Liver (tissue), 9 donors: Measurements from ENCODE around the gene LUC7L3. TPM values are rescaled to one million over a fixed set of nuclear protein-coding genes. Genes with fewer than 3 reads are reported as not detected.
A peak's percentile ranks its signal among the peaks of the same experiment; 100 is the strongest.

Experiments
- DNase-seq: peaks from one replicate; pipeline ENCODE4 v3.0.0-alpha.2; 2017; ENCODE audit warnings: low spot score
- H3K27ac ChIP-seq, 2 donors: one replicate each; pipeline ENCODE4 v1.7.0; 2013; ENCODE audit warnings: inconsistent platforms in 2 of 2, low read length in 2 of 2, control low read depth in 1 of 2, low read depth in 1 of 2, mild to moderate bottlenecking in 1 of 2
- H3K27me3 ChIP-seq, 4 donors: one replicate each; pipeline versions ENCODE4 v1.6.1 to v1.7.0; 2013; ENCODE audit warnings: low read length in 3 of 4, inconsistent platforms in 1 of 4, mild to moderate bottlenecking in 1 of 4, moderate library complexity in 1 of 4; ENCODE audit not compliant: control insufficient read depth in 4 of 4, insufficient read depth in 4 of 4
- H3K36me3 ChIP-seq, 4 donors: one replicate each; pipeline versions ENCODE4 v1.6.1 to v1.7.0; 2013; ENCODE audit warnings: low read length in 3 of 4, mild to moderate bottlenecking in 3 of 4, low read depth in 1 of 4, moderate library complexity in 1 of 4; ENCODE audit not compliant: control insufficient read depth in 4 of 4, insufficient read depth in 3 of 4
- H3K4me1 ChIP-seq, 4 donors: one replicate each; pipeline versions ENCODE4 v1.6.1 to v1.7.0; 2013; ENCODE audit warnings: low read length in 3 of 4, mild to moderate bottlenecking in 3 of 4, moderate library complexity in 1 of 4; ENCODE audit not compliant: control insufficient read depth in 4 of 4, insufficient read depth in 4 of 4
- H3K4me3 ChIP-seq, 3 donors: one replicate each; pipeline versions ENCODE4 v1.6.1 to v1.7.0; 2013; ENCODE audit warnings: low read length in 3 of 3, control low read depth in 1 of 3, low read depth in 1 of 3, mild to moderate bottlenecking in 1 of 3
- H3K9ac ChIP-seq, 2 donors: one replicate each; pipeline ENCODE4 v1.7.0; 2013; ENCODE audit warnings: low read length in 2 of 2, mild to moderate bottlenecking in 2 of 2, moderate library complexity in 2 of 2, control low read depth in 1 of 2, low read depth in 1 of 2
- H3K9me3 ChIP-seq, 4 donors: one replicate each; pipeline versions ENCODE4 v1.6.1 to v1.7.0; 2013; ENCODE audit warnings: low read length in 3 of 4; ENCODE audit not compliant: control insufficient read depth in 4 of 4
- ATF3 ChIP-seq: IDR thresholded peaks from 2 replicates; pipeline ENCODE4 v1.6.1; 2016; ENCODE audit warnings: antibody characterized with exemption
- CTCF ChIP-seq: fragments of 150-350 bp; IDR thresholded peaks from 2 replicates; pipeline ENCODE4 v1.5.1; 2017; ENCODE audit warnings: improper control_type of control experiment, low read depth, low read length; ENCODE audit not compliant: missing input control
- EGR1 ChIP-seq, 2 donors: IDR thresholded peaks; 2 replicates each; pipeline ENCODE4 v1.6.1; 2016 to 2018; ENCODE audit warnings: antibody characterized with exemption in 2 of 2, low read depth in 2 of 2
- FOXA1 ChIP-seq: IDR thresholded peaks from 2 replicates; pipeline ENCODE4 v1.6.1; 2016; ENCODE audit warnings: antibody characterized with exemption
- FOXA2 ChIP-seq: IDR thresholded peaks from 2 replicates; pipeline ENCODE4 v1.6.1; 2016; ENCODE audit warnings: antibody characterized with exemption
- GABPA ChIP-seq, 2 donors: IDR thresholded peaks in 1 of 2; conservative IDR thresholded peaks in 1 of 2; 2 replicates each; pipeline ENCODE4 v1.6.1; 2016; ENCODE audit warnings: antibody characterized with exemption in 2 of 2, mild to moderate bottlenecking in 1 of 2, moderate library complexity in 1 of 2
- HNF4A ChIP-seq, 2 donors: conservative IDR thresholded peaks; 2 replicates each; pipeline ENCODE4 v1.6.1; 2016; ENCODE audit warnings: antibody characterized with exemption in 2 of 2, mild to moderate bottlenecking in 2 of 2
- HNF4G ChIP-seq: IDR thresholded peaks from 2 replicates; pipeline ENCODE4 v1.6.1; 2016; ENCODE audit warnings: antibody characterized with exemption
- JUND ChIP-seq, 2 donors: IDR thresholded peaks; 2 replicates each; pipeline ENCODE4 v1.6.1; 2016; ENCODE audit warnings: antibody characterized with exemption in 2 of 2
- MAX ChIP-seq: IDR thresholded peaks from 2 replicates; pipeline ENCODE4 v1.6.1; 2016; ENCODE audit warnings: antibody characterized with exemption
- NR2F2 ChIP-seq: IDR thresholded peaks from 2 replicates; pipeline ENCODE4 v1.6.1; 2016; ENCODE audit warnings: antibody characterized with exemption
- RAD21 ChIP-seq, 2 donors: IDR thresholded peaks; 2 replicates each; pipeline ENCODE4 v1.6.1; 2016; ENCODE audit warnings: antibody characterized with exemption in 2 of 2, mild to moderate bottlenecking in 2 of 2
- REST ChIP-seq: IDR thresholded peaks from 2 replicates; pipeline ENCODE4 v1.6.1; 2016; ENCODE audit warnings: antibody characterized with exemption, mild to moderate bottlenecking
- RXRA ChIP-seq, 2 donors: IDR thresholded peaks; 2 replicates each; pipeline ENCODE4 v1.6.1; 2017 to 2018; ENCODE audit warnings: antibody characterized with exemption in 2 of 2, mild to moderate bottlenecking in 1 of 2
- SP1 ChIP-seq: IDR thresholded peaks from 2 replicates; pipeline ENCODE4 v1.6.1; 2018; ENCODE audit warnings: antibody characterized with exemption, mild to moderate bottlenecking
- TAF1 ChIP-seq: conservative IDR thresholded peaks from 2 replicates; pipeline ENCODE4 v1.6.1; 2016; ENCODE audit warnings: antibody characterized with exemption, mild to moderate bottlenecking
- YY1 ChIP-seq: IDR thresholded peaks from 2 replicates; pipeline ENCODE4 v1.6.1; 2016; ENCODE audit warnings: antibody characterized with exemption, mild to moderate bottlenecking
- ZBTB33 ChIP-seq: IDR thresholded peaks from 2 replicates; pipeline ENCODE4 v1.6.1; 2016; ENCODE audit warnings: antibody characterized with exemption
- WGBS: extraction: QIAGEN DNeasy Blood & Tissue Kit; methylation state at CpG from one replicate; pipeline ENCODE4 v1.1.7; 2013; 5-methylcytosine and 5-hydroxymethylcytosine counted together
- polyA plus RNA-seq, 2 donors: library from polyadenylated mRNA; stranded (reverse) in 1 of 2; unstranded in 1 of 2; fragments of 200-250 nt in 1 of 2; fragments of >200 nt in 1 of 2; fragmentation: Nextera tagmentation in 1 of 2; extraction: Ambion mirVana in 1 of 2; gene quantifications; one replicate each; pipeline versions ENCODE4 v1.2.1 to v1.2.3, GENCODE V29; 2013 to 2015
- total RNA-seq, 2 donors: library from RNA; depleted of rRNA; stranded (reverse); fragments of >200 nt; gene quantifications; one replicate each; pipeline ENCODE4 v1.2.3, GENCODE V29; 2014
- donor health status: healthy.
- donor health status: healthy.
- donor health status: healthy.
- donor health status: healthy.
- donor health status: healthy.

Gene LUC7L3
- total and polyA plus RNA-seq, 4 donors, result 15.5 to 126 (median 26.2) TPM

DNA sequence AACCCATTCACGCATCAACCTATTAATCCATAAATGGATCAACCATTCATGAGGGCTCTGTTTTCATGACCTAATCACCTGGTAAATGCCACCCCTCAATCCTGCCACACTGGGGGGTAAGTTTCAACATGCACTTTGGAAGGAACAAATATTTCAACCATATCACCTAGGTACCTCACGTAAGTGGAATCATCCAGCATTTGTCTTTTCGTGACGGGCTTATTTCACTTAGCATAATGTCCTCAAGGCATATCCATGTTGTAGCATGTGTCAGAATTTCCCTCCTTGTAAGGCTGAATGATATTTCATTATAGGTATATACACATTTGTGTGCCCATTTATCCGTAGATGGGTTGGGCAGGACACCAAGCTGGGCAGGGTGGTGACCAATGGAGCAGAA, 47.3 kb upstream of the LUC7L3 start:
- TF ChIP-seq ATF3 (no peak), NR2F2 (no peak), GABPA (IDR thresholded peaks at IDR 0.05 in 1 of 2, conservative IDR thresholded peaks at IDR 0.05 in 1 of 2) (no peak), SP1 (no peak), EGR1 (IDR thresholded peaks at IDR 0.05; ENCODE audit: low read depth in 2 of 2) (no peak), FOXA1 (no peak), RXRA (IDR thresholded peaks at IDR 0.05) (no peak), YY1 (no peak), TAF1 (no peak), FOXA2 (no peak)
- no peaks in the 10 kb centered on the region for H3K27me3 ChIP-seq
- peak overlapping the region in 1 of 2 donors; percentile 80 for H3K27ac ChIP-seq
- no peaks in the 10 kb centered on the region for H3K9me3 ChIP-seq
- peaks cover 0 to 15% (median 4%) of the 10 kb centered on the region in 4 donors for H3K36me3 ChIP-seq
- peaks cover 16 to 44% (median 33%) of the 10 kb centered on the region in 4 donors for H3K4me1 ChIP-seq
- H3K9ac ChIP-seq, result no peak overlapping the region
- 93% methylated on average over 5 of the region's 5 CpGs for WGBS
- no peak overlapping the region for H3K4me3 ChIP-seq
- DNase-seq, result no peak

DNA sequence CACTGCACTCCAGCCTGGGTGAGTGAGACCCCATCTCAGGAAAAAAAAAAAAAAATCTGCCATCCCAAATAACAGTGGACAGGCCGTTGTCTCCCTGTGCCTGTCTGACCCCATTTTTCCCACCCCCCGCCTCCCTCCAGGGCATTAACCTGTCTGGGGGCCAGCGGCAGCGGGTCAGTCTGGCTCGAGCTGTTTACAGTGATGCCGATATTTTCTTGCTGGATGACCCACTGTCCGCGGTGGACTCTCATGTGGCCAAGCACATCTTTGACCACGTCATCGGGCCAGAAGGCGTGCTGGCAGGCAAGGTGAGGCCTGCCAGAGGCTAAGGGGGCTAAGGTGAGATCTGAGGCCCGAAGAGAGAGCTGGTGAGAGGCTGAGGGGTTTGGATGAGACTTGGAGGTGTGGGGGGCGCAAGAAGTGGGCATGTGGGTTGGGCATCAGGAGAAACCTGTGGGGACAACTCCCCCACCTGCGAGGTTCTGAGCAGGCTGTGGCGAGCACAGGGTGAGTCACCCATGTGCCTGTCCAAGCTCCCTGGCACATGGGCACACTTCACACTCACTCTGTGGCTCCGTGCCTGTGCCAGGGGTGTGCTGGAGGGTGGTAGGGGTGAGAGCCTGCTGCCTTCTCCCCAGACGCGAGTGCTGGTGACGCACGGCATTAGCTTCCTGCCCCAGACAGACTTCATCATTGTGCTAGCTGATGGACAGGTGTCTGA, 46.4 kb upstream of the LUC7L3 start:
- Histone ChIP-seq H3K4me3 (no peak overlapping the region), H3K9me3 (no peaks in the 10 kb centered on the region), H3K27me3 (no peaks in the 10 kb centered on the region), H3K36me3 (peaks cover 0 to 16% (median 9%) of the 10 kb centered on the region in 4 donors), H3K4me1 (peaks cover 12 to 41% (median 27%) of the 10 kb centered on the region in 4 donors), H3K9ac (no peak overlapping the region), H3K27ac (peak overlapping the region; percentile 72 to 80)
- DNase-seq, result no peak
- TF ChIP-seq HNF4G (no peak), EGR1 (IDR thresholded peaks at IDR 0.05; ENCODE audit: low read depth in 2 of 2) (no peak)
- WGBS, result 89% methylated on average over 20 of the region's 20 CpGs

- no peak overlapping the region for H3K9ac ChIP-seq
- 89% methylated on average over 3 of the region's 3 CpGs for WGBS
- peak overlapping the region; percentile 5 to 35 for H3K27ac ChIP-seq
- peaks cover 0 to 20% (median 9%) of the 10 kb centered on the region in 4 donors for H3K36me3 ChIP-seq
- H3K27me3 ChIP-seq, result no peaks in the 10 kb centered on the region
- H3K4me3 ChIP-seq, result no peak overlapping the region
- DNase-seq, result no peak
- no peaks in the 10 kb centered on the region for H3K9me3 ChIP-seq
- peaks cover 15 to 55% (median 34%) of the 10 kb centered on the region in 4 donors for H3K4me1 ChIP-seq
- TF ChIP-seq TAF1 (no peak), ZBTB33 (no peak), EGR1 (IDR thresholded peaks at IDR 0.05; ENCODE audit: low read depth in 2 of 2) (no peak), RAD21 (IDR thresholded peaks at IDR 0.05) (no peak), MAX (no peak), YY1 (no peak), JUND (IDR thresholded peaks at IDR 0.05) (no peak), ATF3 (no peak), REST (no peak), CTCF (no peak), NR2F2 (no peak), SP1 (no peak), FOXA1 (no peak), FOXA2 (no peak), HNF4A (conservative IDR thresholded peaks at IDR 0.05) (no peak), HNF4G (no peak)
Observed at GRCh38 chr17:50675190-50675589, 44.2 kb upstream of the LUC7L3 start.
